Activated naive CD8-positive, alpha-beta T cell treated with anti-CD3 and anti-CD28 coated beads for 36 hours (primary cell): Measurements from ENCODE around the gene IBA57. TPM values are rescaled to one million over a fixed set of nuclear protein-coding genes. Genes with fewer than 3 reads are reported as not detected.
"Not testable (repeated sequence)": the region's sequence is repeated elsewhere in the genome, so short reads cannot be mapped to it uniquely, and the experiment has no call there.

Source experiments
- DNase-seq: peaks from one replicate; pipeline ENCODE4 v3.0.0; 2021
- H3K27ac Mint-ChIP-seq: one replicate; pipeline ENCODE4 v1.8.0; 2022; ENCODE audit warnings: mild to moderate bottlenecking, moderate library complexity, mixed read lengths
- H3K27me3 Mint-ChIP-seq: one replicate; pipeline ENCODE4 v1.8.0; 2022; ENCODE audit warnings: mild to moderate bottlenecking, mixed read lengths
- H3K36me3 Mint-ChIP-seq: one replicate; pipeline ENCODE4 v1.8.0; 2021; ENCODE audit warnings: mild to moderate bottlenecking, mixed read lengths
- H3K4me1 Mint-ChIP-seq: one replicate; pipeline ENCODE4 v1.8.0; 2021; ENCODE audit warnings: mixed read lengths
- H3K4me3 Mint-ChIP-seq: one replicate; pipeline ENCODE4 v1.8.0; 2022; ENCODE audit warnings: mild to moderate bottlenecking, moderate library complexity, mixed read lengths
- H3K9me3 Mint-ChIP-seq: one replicate; pipeline ENCODE4 v1.8.0; 2022; ENCODE audit warnings: mixed read lengths
- total RNA-seq, 2 experiments: library from RNA; stranded (reverse); gene quantifications; one replicate each; pipeline ENCODE4 v1.2.3, GENCODE V29; 2021

Gene IBA57
- total RNA-seq, 2 experiments from 2014 or later: 18.1 to 19.3 TPM

- no peak for DNase-seq
- Mint-ChIP-seq H3K4me3 (no peak overlapping the region), H3K9me3 (no peaks in the 10 kb centered on the region), H3K4me1 (peaks cover 2% of the 10 kb centered on the region), H3K36me3 (no peaks in the 10 kb centered on the region), H3K27ac (no peak overlapping the region), H3K27me3 (no peaks in the 10 kb centered on the region)
These were observed 14.8 kb downstream of the IBA57 start for GRCh38 chr1:228180271-228180958.

- peaks cover 6% of the 10 kb centered on the region for H3K4me1 Mint-ChIP-seq
- H3K4me3 Mint-ChIP-seq: no peak overlapping the region
- no peaks in the 10 kb centered on the region for H3K36me3 Mint-ChIP-seq
- DNase-seq: no peak
- H3K9me3 Mint-ChIP-seq: no peaks in the 10 kb centered on the region
- H3K27me3 Mint-ChIP-seq: no peaks in the 10 kb centered on the region
- H3K27ac Mint-ChIP-seq: no peak overlapping the region
These were observed 15.5 kb downstream of the IBA57 start for GRCh38 chr1:228180959-228181644.

- DNase-seq: no peak
- Mint-ChIP-seq H3K27me3 (no peaks in the 10 kb centered on the region), H3K36me3 (no peaks in the 10 kb centered on the region), H3K4me1 (peaks cover 6% of the 10 kb centered on the region), H3K4me3 (no peak overlapping the region), H3K27ac (no peak overlapping the region), H3K9me3 (no peaks in the 10 kb centered on the region)
These were observed 16.0 kb downstream of the IBA57 start for GRCh38 chr1:228181645-228182034.

GRCh38 chr1:228182296-228183030 is 16.9 kb downstream of the IBA57 start:
- H3K27ac Mint-ChIP-seq: no peak overlapping the region
- DNase-seq: no peak
- H3K36me3 Mint-ChIP-seq: no peaks in the 10 kb centered on the region
- peaks cover 6% of the 10 kb centered on the region for H3K4me1 Mint-ChIP-seq
- H3K27me3 Mint-ChIP-seq: no peaks in the 10 kb centered on the region
- no peaks in the 10 kb centered on the region for H3K9me3 Mint-ChIP-seq
- H3K4me3 Mint-ChIP-seq: no peak overlapping the region

GRCh38 chr1:228184152-228184551 is 18.5 kb downstream of the IBA57 start:
- Mint-ChIP-seq H3K9me3 (no peaks in the 10 kb centered on the region), H3K36me3 (no peaks in the 10 kb centered on the region), H3K27ac (no peak overlapping the region), H3K4me3 (no peak overlapping the region), H3K4me1 (peaks cover 6% of the 10 kb centered on the region), H3K27me3 (no peaks in the 10 kb centered on the region)
- DNase-seq: no peak

DNA sequence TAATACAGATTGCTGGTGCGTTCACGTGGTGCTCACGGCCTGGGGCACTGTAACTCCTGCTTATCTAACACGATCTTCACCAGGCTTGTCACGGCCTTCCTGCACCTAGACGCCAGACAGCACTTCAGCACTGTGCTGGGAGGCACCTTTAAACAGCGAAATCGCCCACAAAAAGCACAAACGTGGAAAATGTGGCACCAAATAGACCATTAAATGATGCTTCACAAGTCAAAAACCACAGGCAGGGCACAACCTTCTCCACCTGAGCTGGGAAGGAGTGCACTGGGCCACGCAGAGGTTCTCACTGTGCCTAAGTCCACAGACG is 20.0 kb downstream of the IBA57 start:
- Mint-ChIP-seq H3K27ac (no peak overlapping the region), H3K36me3 (no peaks in the 10 kb centered on the region)

GRCh38 chr1:228188249-228188648 is 22.6 kb downstream of the IBA57 start:
- not testable (repeated sequence) for H3K4me3 Mint-ChIP-seq, H3K9me3 Mint-ChIP-seq, H3K27ac Mint-ChIP-seq, H3K4me1 Mint-ChIP-seq, H3K27me3 Mint-ChIP-seq, H3K36me3 Mint-ChIP-seq, DNase-seq

More for the DNA sequence above, 20.0 kb downstream of the IBA57 start:
- H3K9me3 Mint-ChIP-seq: no peaks in the 10 kb centered on the region
- H3K27me3 Mint-ChIP-seq: no peaks in the 10 kb centered on the region
- no peak overlapping the region for H3K4me3 Mint-ChIP-seq
- no peak for DNase-seq
- H3K4me1 Mint-ChIP-seq: peaks cover 8% of the 10 kb centered on the region

DNA sequence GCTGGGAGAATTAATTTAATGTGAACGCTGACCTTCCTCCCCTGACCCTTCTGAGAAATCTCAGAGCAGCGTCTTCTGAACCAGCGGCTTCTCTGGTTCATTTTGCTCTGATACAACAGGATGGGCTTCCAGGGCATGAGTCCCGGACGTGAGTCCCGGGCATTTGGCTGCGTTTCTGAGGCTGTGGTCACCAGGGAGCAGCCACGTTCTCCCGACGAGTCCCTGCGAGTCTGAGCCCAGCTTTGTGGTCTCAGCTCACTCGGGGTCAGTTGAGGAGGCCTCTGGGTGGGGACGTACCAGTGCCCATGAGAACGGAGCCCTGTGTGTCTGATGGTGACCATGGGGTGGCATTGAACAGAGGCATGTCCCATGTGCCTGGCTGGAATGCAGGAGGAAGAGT is 24.6 kb downstream of the IBA57 start:
- Mint-ChIP-seq H3K4me1 (peaks cover 8% of the 10 kb centered on the region), H3K27me3 (no peaks in the 10 kb centered on the region), H3K4me3 (no peak overlapping the region), H3K9me3 (no peaks in the 10 kb centered on the region), H3K36me3 (no peaks in the 10 kb centered on the region), H3K27ac (no peak overlapping the region)
- no peak for DNase-seq

- Mint-ChIP-seq H3K36me3 (peaks cover 2% of the 10 kb centered on the region), H3K4me3 (no peak overlapping the region), H3K9me3 (no peaks in the 10 kb centered on the region), H3K27ac (no peak overlapping the region), H3K4me1 (peaks cover 6% of the 10 kb centered on the region), H3K27me3 (no peaks in the 10 kb centered on the region)
- no peak for DNase-seq
These were observed 25.2 kb downstream of the IBA57 start for GRCh38 chr1:228190778-228191177.

GRCh38 chr1:228194436-228194835 is 28.8 kb downstream of the IBA57 start:
- Mint-ChIP-seq H3K27me3 (no peaks in the 10 kb centered on the region), H3K4me1 (peaks cover 2% of the 10 kb centered on the region), H3K9me3 (peaks cover 10% of the 10 kb centered on the region), H3K36me3 (peaks cover 17% of the 10 kb centered on the region), H3K4me3 (no peak overlapping the region), H3K27ac (no peak overlapping the region)
- no peak for DNase-seq

DNA sequence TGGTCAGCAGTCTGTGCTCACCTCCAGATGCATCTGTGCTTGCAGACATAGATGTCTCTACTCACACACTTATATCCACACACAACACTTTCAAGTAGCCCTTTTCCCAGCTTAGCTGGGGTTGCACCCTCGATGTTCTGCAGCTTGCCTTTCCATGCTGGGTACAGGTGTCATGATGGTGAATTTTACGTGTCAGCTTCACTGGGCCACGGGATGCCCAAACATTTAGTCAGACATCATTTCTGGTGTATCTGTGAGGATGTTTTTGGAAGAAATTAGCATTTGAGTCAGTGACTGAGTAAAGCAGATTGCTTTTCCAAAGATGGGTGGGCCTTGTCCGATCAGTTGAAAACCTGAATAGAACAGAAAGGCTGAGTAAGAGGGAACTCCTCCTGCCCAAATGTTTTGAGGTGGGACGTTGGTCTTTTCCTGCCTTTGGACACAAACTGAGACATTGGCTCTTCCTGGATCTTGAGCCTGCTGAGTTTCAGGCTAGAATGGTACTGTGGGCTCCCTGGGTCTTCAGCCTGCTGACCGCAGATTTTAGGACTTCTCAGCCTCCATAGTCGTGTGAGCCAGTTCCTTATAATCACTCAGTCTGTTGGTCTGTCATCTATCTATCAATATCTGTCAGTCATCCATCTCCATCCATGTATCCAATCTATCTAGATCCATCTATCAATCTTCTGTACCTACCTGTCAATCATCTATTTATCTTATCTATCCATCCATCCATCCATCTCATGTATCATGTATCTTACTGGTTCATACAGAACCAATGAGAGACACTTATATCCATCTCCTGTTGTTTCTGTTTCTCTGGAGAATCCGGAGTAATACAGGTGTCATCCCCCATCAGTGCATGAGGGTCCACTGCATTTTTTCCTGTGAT is 29.6 kb downstream of the IBA57 start:
- DNase-seq: no peak
- H3K27ac Mint-ChIP-seq: no peak overlapping the region

DNA sequence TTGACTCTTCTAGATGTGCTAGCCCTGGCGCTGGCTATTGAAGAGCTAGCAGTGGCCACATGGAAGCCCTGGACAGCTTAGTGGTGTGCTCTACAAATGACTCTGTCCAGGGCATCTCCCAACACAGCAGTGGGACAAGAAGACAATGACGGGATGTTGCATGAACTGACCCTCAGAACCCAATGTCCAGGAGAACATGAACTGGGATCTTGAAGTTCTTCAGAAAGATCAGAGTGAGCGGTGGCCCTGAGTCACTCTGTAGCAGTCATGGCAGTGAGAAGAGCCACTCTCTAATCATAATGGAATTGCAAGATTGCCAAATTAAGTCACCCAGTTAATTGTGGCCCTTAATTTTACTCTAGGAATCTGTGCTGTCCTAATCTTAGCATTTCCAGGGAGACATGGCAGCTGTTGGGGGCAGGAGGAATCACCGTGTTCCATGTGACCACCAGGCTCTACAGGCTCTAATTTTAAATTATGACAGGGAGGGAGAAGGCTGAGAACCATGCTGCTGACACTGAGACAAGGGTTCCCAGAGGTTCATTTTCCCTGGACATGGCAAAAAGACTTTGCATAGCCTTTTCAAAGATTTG is 32.0 kb downstream of the IBA57 start:
- Mint-ChIP-seq H3K27me3 (no peaks in the 10 kb centered on the region), H3K27ac (no peak overlapping the region), H3K36me3 (peaks cover 23% of the 10 kb centered on the region), H3K4me1 (no peaks in the 10 kb centered on the region), H3K4me3 (no peak overlapping the region), H3K9me3 (peaks cover 12% of the 10 kb centered on the region)
- DNase-seq: no peak

More for the DNA sequence above, 29.6 kb downstream of the IBA57 start:
- H3K4me3 Mint-ChIP-seq: no peak overlapping the region
- H3K36me3 Mint-ChIP-seq: peaks cover 22% of the 10 kb centered on the region
- no peaks in the 10 kb centered on the region for H3K4me1 Mint-ChIP-seq
- H3K9me3 Mint-ChIP-seq: peaks cover 12% of the 10 kb centered on the region
- no peaks in the 10 kb centered on the region for H3K27me3 Mint-ChIP-seq

GRCh38 chr1:228198977-228199590 is 33.5 kb downstream of the IBA57 start:
- peaks cover 12% of the 10 kb centered on the region for H3K9me3 Mint-ChIP-seq
- peaks cover 23% of the 10 kb centered on the region for H3K36me3 Mint-ChIP-seq
- no peak overlapping the region for H3K27ac Mint-ChIP-seq
- no peaks in the 10 kb centered on the region for H3K27me3 Mint-ChIP-seq
- H3K4me1 Mint-ChIP-seq: no peaks in the 10 kb centered on the region
- no peak overlapping the region for H3K4me3 Mint-ChIP-seq
- no peak for DNase-seq

DNA sequence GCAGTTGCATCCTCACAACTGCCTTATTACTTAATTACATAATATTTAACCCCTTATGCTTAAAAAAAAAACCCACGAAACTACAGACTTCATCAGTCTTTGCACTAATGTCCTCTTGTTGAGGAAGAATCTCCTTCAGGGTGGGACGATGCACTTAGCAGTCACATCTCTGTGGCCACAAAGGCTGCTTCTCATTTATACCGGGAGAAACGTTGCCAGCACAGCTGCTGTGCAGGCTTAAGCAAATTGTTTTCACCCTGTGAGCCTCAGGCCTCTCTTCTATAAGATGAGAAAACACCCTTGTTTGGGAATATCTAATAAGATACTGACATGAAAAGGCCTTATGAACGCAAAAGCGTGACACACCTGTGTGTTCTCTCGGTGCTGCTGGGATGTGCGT is 39.4 kb downstream of the IBA57 start:
- H3K36me3 Mint-ChIP-seq: peaks cover 2% of the 10 kb centered on the region

More for the DNA sequence above, 39.4 kb downstream of the IBA57 start:
- H3K27ac Mint-ChIP-seq: no peak overlapping the region
- no peaks in the 10 kb centered on the region for H3K4me1 Mint-ChIP-seq
- no peaks in the 10 kb centered on the region for H3K9me3 Mint-ChIP-seq
- H3K27me3 Mint-ChIP-seq: peaks cover 4% of the 10 kb centered on the region
- no peak for DNase-seq
- no peak overlapping the region for H3K4me3 Mint-ChIP-seq
